ENCODE measurements around the gene RWDD3.

GRCh38 chr1:95263450-95263849, 29.4 kb downstream of the RWDD3 start:
- TF ChIP-seq CTCF (optimal IDR thresholded peaks at IDR 0.05 in 1 of 3, IDR thresholded peaks at IDR 0.05 in 1 of 3, conservative IDR thresholded peaks at IDR 0.05 in 1 of 3; ENCODE audit: extremely low read depth in 1 of 3, insufficient read depth in 2 of 3, low read length in 3 of 3) (no peak), EZH2 (IDR thresholded peaks at IDR 0.05; ENCODE audit: low read length) (no peak)

Measured in keratinocyte (primary cell).